Activated effector memory CD4-positive, alpha-beta T cell treated with anti-CD3 and anti-CD28 coated beads, Interleukin-2, amount 50 U/mL, for 16 hours (primary cell): ENCODE results near the gene ZBTB8OS.
"Not testable (repeated sequence)": the region's sequence is repeated elsewhere in the genome, so short reads cannot be mapped to it uniquely, and the experiment has no call there.

Experiments used
- DNase-seq: peaks from one replicate; pipeline ENCODE4 v3.0.0-alpha.2; 2020

ZBTB8OS gene

DNA sequence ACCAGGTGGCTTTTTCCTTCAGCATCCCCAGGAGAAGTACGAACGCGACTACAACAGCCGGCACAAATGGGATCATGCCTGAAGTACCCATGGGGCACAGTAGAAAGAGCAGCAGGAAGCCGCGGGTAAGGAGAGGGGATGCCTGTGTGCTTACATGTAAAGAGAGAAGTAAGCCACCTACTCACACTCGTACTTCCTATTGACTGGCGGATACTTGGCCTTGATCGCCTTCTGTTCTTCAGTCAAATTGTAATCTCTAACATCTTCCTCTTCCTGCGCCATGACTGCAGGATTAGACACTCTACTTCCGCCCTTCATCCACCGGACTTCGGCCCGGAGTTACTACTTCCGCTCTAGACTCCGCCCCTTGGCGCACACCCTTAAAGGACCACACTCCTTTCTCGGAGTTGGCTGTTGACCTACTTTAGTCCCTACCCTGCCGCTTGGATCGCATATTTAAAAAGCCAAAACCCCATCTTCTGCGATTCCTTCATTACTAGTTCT lies at the start of gene ZBTB8OS:
ZBTB8OS (minus strand) TSS at position 303 of the 504 bp plus-strand sequence; CDS start at position 282, 21 bp downstream.
- peak; percentile 95 for DNase-seq

DNA sequence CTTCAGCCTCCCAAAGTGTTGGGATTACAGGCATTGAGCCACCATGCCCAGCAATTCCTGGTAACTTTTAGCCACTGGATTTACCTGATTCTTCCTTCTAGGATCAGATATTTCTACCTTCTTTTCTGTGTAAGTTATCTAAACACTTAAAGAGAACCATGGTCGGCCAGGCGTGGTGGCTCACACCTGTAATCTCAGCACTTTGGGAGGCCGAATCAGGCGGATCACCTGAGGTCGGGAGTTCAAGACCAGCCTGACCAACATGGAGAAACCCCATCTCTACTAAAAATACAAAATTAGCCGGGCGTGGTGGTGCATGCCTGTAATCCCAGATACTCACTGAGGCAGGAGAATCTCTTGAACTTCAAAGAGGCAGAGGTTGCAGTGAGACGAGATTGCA lies 46.6 kb upstream of the ZBTB8OS start:
- not testable (repeated sequence) for DNase-seq

DNA sequence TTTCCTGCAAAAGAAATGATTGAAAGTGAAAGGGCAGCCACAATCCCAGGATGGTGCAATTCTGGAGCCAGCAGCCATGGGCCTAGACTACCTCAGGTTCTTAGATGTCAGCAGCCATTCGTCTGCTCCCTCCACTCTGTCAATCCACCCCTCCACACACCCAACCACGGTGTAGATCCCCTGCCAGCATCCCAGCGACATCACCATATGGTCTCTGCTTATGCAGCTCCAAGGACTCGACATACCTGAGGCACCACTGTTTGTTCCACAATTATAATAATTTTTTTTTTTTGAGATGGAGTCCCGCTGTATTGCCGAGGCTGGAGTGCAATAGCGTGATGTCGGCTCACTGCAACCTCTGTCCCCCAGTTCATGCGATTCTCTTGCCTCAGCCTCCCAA lies 45.7 kb upstream of the ZBTB8OS start:
- DNase-seq = no peak

DNA sequence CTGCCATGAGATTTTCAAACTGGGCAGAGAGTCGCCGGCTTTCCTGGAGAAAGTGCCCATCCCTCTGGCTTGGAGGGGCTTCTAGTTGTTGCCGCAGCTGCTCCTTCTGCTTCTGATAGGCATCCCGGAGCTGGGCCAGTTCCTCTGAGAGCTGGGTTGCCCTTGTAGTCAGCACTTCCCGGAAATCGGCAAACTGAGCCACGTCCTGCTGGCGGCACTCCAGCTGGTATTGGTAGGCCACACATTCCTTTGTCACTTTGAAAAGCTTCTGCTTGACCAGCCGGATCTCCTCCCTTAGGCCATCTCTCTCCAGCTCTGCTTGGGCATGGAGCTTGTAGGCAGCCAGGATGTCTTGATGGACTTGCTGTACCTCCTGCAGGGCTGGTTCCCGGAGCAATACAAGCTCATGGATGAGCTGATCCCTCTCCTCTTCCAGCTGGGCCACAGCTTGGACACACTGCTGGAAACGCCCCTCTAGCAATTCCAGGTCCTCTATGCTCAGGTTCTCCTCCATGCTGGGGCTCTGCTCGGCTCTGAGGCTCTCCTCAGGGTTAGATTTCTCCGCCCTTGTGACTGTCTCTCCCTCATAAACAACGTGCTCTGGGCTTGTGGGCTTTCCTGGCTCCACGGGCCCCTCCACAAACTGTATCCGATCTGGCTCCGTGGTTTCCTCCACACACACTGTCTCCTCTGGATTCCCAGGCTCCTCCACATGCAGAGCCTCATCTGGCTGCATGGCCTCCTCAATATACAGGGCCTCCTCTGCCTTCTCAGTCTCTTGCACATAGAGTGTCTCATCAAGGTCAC lies 45.0 kb upstream of the ZBTB8OS start:
- no peak for DNase-seq

DNA sequence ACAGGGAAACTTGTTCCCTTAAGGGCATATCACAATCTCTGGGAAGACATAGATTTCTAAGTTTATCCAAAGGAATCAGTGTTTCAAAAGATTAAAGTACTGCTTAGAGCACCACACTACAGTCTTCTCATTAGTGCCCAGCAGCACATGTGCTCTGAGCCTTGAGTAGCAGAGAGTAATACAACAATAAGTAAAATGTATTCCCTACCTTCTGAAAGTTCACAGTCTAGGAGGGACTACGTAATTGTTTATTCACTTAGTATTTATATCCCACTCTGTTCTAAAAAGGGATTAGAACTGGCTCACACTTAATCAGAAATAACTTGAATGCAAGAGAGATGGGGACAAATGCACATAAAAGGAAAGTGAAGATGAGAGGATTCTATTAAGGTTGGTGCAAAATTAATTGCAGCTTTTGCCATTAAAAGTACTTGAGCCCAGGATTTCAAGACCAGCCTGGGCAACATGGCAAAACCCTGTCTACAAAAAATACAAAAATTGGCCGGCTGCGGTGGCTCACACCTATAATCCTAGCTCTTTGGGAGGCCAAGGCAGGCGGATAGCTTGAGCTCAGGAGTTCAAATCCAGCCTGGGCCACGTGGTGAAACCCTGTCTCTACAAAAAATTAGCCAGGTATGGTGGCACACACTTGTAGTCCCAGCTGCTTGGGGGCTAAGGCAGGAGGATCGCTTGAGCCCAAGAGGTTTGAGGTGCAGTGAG lies 43.3 kb upstream of the ZBTB8OS start:
- no peak for DNase-seq

DNA sequence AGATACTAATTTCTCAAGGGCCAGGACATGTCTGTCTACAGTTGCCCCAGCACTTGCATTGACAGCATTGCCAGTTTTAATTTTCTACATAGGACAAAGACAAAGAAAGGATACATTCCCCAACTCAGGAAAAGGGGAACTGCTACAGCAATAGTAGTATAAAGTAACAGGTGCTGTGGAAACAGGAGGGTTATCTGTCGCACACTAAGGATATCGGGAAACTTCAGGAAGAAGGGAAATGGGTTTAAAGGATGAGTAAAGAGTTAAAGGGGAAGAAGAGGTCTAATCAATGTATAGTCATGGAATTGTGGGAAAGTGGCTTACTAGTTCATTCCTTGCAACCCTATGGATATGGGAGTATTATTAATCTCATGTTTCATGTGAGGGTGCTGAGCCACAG lies 36.0 kb upstream of the ZBTB8OS start:
- DNase-seq = no peak

DNA sequence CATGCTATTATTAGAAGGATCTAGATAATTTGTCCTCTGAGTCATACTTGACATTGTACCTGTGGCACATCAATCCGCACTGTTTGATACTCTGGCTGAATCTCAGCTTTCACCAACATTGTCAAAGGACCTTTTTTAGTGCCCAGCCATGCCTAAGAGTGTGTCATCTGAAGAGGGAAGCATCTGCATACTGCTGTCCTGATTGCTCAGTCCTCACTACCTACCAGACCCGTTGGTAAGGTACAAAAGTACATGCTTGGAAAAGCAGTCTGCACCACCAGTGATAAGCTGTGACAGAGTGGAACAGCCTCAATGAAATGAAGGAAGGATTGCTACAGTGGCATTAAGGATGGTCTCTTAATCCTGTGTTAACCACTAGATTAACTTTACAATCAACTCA lies 35.1 kb upstream of the ZBTB8OS start:
- DNase-seq = peak; percentile 2

DNA sequence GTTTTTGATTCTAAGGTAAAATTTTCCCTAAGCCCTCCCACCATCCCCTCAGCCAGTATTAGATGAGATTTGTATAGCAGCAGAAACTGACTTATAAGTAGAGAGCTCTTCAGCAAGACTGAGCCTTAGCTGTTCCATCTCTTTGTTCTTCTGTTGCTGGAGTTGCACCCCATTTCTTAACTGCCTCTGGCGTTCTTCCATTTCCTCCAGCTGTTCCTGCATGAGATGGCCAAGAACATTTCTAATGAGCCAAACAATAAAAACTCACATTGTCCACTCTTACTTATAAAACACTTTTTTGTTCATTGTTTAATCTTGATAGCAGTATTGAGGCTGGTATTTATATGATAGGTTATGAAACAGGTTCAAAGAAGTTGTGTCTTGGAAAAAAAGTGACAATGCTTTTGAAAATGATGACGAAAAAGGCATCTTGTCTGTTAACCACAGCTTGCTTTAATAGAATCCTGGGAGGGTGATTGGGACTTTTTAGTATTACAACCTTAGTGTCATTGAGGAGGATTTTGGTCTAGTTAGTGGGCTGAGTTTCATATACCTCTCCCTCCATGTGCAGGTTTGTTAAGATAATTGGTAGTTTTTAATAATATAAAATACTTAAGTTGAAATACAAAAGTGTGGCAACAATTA lies 33.9 kb upstream of the ZBTB8OS start:
- no peak for DNase-seq

DNA sequence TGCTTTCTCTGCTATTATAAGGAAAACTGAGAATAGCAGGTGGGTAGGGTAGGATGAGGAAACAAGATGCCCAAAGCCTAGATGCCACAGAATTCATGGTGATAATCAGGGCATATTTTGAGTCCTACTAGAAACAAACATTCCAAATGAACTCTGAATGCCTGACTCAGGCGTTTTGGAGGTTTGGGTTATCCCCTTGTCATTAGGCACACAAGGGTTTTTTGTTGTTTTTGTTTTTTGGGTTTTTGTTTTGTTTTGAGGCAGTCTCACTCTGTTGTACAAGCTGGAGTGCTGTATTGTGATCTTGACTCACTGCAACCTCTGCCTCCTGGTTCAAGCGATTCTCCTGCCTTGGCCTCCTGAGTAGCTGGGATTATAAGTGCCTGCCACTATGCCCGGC lies 33.0 kb upstream of the ZBTB8OS start:
- DNase-seq = no peak

DNA sequence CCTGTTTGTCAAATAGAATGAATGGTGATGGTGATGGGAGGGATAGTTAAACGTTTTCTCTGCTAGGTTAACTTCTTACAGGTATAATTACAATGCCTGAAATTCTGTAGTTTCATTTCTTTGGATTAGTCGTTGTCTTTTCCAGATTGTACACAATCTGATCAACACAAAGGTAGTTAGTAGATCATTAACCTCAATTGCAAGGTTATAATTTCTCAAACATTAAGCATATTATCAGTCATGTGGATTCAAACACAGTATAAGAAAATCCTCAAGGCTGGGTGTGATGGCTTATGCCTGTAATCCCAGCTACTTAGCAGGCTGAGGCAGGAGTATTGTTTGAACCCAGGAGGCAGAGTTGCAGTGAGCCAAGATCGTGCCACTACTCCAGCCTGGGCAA lies 31.6 kb upstream of the ZBTB8OS start:
- DNase-seq = no peak

DNA sequence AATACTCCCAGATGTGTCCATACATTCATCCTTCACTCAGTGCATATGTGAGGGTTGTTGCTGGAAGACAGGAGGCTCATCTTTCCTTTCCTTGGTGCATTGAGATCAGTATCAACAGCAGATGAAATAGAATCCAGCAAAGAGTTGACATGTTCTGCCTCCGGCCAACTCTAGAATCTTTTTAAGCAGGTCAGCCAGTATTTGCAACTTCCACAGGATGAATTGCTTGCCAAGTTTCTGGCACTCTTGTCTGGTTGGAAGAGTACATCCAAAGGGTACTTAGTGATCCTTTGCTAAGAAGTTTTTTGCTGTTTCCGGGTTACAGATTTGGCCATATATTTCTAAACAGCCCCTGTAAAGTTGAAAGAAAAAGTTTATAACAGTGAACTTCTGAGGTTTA lies 31.2 kb upstream of the ZBTB8OS start:
- no peak for DNase-seq

DNA sequence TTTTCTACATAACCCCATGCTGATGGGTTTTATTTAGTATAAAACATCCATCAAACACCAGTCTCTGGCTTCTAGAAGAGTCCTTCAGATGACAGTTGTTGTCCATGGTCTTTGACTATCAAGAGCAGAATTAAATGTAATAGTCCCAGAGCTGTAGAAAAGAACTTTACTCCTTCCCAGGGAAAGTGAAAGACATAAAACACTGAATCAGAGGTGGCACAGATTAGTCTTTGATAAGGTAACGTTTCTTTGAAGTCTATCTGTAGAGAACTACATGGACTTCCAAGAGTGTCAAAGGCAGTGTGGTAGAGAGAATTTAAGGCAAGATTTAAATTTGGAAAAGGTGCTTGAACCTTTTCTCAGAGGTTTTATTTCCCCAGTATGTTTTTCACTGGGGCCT lies 30.3 kb upstream of the ZBTB8OS start:
- DNase-seq = no peak

DNA sequence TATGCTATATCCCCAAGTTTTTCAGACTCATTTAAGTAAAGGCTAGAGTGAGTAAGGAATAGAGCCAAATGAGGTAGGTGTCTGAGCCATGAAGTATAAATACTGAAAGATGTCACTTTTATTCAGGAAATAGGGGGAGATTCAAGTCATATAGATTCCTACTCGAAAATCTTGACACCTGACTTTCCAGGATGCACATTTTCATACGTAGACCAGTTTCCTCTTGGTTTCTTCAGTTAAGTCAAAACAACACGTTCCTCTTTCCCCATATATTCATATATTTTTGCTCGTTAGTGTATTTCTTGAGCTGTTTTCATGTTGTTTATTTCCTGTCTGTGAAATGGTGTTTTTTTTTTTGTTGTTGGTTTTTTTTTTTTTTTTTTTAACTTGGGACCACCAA lies 29.6 kb upstream of the ZBTB8OS start:
- not testable (repeated sequence) for DNase-seq

DNA sequence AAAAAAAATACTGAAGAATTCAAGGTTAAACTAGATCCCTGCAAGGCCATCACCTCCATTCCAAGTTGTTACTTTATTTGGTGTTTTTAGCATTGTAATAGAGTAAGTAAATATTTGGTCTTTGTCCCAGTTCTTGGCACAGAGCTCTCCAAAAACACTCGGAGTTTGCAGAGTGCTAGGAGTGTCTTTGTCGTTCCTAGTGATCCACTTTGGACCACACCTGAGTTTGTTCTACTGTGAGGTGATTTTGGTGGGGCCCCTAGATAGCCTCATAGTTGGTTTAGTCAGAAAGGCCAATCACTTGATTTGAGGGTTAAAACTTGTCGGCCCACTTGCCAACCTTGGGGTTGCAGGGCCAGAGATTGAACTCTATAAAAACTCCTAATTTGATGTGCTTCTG lies 26.6 kb upstream of the ZBTB8OS start:
- no peak for DNase-seq

DNA sequence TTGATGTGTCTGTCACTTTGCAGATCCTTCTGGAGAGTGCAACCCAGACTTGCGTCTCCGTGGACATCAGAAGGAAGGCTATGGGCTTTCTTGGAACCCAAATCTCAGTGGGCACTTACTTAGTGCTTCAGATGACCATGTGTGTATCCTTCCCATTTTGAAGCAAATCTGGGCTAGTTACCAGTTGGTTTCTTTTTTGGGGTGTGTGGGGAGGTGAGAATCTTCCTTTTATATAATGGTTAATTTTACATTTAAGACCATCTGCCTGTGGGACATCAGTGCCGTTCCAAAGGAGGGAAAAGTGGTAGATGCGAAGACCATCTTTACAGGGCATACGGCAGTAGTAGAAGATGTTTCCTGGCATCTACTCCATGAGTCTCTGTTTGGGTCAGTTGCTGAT lies 18.4 kb upstream of the ZBTB8OS start:
- not testable (repeated sequence) for DNase-seq

DNA sequence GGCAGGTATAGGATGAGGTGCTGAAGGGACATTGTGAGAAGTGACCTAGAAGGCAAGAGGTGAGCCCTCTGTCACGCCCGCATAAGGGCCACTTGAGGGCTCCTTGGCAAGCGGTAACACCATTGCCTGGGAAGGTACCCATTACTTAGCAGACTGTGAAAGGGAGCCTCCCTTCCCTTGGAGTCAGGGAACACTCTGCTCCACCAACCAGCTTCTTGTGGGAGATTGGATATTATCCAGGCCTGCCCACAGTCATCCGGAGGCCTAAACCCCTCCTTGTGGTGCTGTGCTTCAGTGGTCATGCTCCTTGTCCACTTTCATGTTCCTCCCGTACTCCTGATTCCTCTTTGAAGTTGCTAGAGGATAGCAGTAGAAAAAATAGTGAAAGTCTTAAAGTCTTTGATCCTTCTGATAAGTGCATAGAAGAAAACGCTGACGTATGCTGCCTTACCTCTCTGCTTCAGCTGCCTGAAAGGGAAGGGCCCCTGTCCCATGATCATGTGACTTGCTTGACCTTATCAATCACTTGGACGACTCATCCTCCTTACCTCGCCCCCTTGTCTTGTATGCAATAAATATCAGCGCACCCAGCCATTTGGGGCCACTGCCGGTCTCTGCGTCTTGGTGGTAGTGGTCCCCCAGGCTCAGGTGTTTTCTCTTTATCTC lies 16.7 kb upstream of the ZBTB8OS start:
- no peak for DNase-seq

DNA sequence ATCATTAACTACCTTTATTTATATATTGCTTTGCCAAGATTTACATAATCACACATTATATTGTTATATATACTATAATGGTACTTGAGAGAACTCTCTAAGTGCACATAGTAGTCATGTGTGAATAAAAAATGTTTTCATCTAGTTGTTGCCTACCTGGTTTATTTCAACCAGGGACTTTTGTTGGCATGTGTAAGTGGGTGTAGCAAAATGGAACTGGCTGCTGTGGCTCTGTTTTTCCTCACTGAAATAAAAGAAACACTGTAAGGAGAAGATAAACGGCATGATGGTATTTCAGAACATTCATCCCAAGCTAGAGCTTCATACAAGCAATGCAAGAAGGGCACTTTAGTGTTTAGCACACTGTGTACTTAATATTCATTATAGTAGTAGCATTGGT lies 15.6 kb upstream of the ZBTB8OS start:
- DNase-seq = no peak

DNA sequence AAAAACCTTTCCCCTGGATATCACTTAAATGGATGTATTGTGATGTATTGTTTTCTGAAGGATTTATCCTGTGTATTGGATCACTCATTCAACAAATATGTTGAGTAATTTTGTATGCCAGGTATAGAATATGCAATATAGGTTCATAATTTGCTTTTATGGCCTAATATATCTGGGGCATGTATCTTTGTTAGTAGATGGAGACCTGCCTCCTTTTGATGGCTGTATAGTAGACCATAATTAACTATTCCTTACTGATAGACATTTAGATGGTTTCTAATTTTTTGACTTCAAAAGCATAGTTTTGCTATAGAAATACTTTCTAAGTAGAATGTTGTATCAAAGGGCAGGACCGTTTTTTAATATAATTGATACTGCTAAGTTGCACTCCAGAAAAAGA lies 9.2 kb upstream of the ZBTB8OS start:
- DNase-seq = no peak

DNA sequence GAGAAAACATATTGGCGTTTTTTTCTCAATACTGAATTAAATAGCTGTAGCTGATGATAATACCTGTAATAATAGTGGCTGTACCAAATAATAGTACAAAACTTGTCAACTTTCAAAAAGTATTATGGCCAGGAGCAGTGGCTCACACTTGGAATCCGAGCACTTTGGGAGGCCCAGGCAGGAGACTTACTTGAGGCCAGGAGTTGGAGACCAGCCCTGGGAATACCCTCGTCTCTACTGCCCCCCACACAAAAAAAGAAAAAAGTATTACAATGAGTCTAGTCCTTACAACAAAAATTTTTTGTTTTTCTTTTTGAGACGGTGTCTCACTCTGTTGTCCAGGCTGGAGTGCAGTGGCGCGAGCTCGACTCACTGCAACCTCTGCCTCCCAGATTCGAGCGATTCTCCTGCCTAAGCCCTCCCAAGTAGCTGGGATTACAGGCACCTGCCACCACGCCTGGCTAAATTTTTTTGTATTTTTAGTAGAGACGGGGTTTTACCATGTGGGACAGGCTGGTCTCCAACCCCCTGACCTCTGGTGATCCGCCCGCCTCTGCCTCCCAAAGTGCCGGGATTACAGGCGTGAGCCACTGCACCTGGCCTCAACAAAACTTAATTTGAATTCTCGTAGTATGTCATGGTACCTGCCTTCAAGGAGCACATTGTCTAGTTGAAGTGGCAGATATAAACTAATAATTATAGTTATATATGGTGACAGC lies 2.1 kb upstream of the ZBTB8OS start:
- DNase-seq = no peak

DNA sequence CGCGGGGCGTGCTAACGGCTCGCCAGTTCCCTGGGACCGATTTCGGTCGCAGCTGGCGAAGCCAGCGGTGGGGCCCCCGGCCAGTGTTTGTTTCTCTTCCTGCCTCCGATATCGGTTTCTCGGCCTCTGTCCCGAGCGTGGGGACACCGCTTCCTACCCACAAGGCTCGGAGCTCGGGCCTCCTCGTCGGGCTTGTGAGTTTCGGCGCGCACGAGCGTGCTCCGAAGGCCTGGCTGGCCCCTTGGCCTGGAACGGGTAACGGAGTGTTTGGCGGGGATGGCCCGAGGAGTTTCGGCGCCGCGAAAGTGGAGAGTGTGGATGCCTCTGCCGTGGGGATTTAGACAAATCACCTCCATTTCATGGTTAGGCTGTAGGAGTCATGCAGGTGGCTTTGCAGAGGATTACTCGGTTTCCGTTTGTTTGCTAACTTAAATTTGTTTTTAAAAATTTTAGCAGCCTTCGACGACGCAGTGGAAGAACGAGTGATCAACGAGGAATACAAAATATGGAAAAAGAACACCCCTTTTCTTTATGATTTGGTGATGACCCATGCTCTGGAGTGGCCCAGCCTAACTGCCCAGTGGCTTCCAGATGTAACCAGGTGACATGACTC lies 1.2 kb upstream of the ZBTB8OS start:
- DNase-seq = no peak

DNA sequence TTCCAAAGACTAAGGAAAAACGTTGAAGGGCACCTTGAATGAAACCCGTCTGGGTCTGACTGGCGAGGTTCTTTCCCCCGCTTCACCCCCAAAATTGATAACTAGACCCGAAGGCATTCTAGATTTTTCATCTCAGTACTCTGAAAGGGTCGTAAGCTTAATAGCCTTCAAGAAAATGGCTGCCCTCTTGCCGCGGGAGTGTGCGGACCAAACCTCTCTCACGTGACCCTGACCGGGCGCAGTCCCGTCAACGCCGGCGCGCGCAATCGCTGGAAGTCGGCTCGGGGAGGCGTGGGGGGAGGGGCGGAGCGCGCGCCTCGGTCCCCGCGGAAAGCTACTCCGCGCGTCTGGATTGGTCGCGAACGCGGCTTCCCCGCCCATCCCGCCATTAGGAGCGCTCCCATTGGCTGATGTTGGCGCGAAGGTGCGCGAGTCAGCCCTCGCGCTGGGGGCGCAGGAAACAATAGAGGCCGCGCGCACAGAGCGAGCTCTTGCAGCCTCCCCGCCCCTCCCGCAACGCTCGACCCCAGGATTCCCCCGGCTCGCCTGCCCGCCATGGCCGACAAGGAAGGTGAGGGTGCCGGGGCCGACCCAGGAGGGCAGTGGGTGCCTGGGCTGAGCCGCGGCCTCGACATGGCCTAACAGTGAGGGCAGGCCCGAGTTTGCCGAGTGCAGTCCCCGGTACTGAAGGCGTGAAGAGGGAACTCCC lies 556 bp upstream of the ZBTB8OS start, which contains the start of gene RBBP4:
RBBP4 (plus strand) TSS at position 457 of the 709 bp plus-strand sequence; CDS start at position 556, 99 bp downstream.
- peak; percentile 100 for DNase-seq
